ENCODE measurements around the gene FAM193B. TPM values are rescaled to one million over a fixed set of nuclear protein-coding genes. Genes with fewer than 3 reads are reported as not detected.

Gene FAM193B
- polyA plus RNA-seq, 1 of the 3 experiments (the other 2 are of a cell fraction), result 48.1 TPM

DNA sequence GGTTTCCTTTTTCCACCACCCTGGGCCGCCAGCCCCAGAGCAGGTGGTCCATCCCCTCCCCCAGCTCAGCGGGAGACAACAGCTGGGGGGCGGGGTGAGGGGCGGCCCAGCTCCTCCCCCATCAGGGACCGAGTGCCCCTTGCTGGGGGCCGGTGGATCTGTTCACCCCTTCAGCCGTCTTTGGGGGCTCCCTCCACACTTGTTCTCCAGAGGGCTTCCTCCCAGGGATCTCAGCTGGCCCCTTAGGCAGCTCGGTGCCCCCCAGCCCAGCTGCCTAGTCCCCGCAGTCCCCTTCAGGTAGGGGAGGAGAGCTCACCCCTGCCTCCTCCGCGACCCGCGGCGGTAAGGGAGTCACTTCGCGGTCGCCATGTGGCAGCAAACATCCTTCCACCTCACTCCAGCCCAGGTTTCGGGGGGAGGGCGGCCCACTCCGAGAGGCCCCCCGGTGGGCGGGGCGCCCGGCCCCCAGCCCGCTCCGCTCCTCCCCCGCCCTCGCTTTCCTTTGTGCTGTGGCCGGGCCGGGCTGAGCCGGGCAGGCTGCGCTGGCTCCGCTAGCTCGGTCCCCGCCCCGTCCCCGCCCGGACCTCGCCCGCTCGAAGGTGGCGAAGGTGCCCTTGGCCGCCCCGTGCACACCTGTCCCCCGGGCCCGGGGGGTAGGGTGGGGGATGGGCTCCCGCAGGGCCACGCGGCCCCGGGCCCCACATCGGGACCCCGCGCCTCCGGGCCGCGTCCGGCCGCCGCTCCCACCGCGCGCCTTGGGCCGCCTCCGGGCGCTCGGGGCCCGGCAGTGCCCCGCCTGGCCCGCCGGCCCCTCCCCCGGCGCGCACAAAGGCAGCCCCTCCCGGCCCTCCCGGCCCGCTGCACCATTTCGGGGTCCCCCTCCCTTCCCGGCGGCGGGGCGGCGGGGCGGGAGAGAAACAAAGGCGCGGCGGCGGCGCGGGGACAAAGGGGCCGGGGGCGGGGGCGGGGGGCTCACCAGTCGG is 81.6 kb downstream of the FAM193B start:
- CTCF ChIA-PET, result interaction anchor here (0.9 to 20.3 kb wide), 12 partner anchors 9 to 102 kb away, joined by 3 to 215 read pairs (median 5); partner anchors contain the start of gene PDLIM7
- Histone ChIP-seq H3K9ac (peak overlapping the region; percentile 81), H3K79me2 (ENCODE audit: insufficient read depth) (peaks cover 50% of the 10 kb centered on the region), H3K9me2 (no peaks in the 10 kb centered on the region), H3K36me3 (replicated peaks in 1 of 2; ENCODE audit: control insufficient read depth in 1 of 2, insufficient read depth in 2 of 2, low read length in 1 of 2) (peaks cover 12 to 22% of the 10 kb centered on the region in 2 experiments), H3F3A (replicated peaks; ENCODE audit: insufficient read depth) (peaks cover 32% of the 10 kb centered on the region), H3K27ac (ENCODE audit: low read depth in 2 of 2, low read length in 1 of 2) (peak overlapping the region; percentile 52 to 92; a peak in 3 of 4 replicates), H3K4me3 (ENCODE audit: low read depth in 2 of 2, low read length in 1 of 2) (peak overlapping the region; percentile 96), H3K27me3 (ENCODE audit: insufficient read depth) (no peaks in the 10 kb centered on the region), H3K4me1 (ENCODE audit: control insufficient read depth in 1 of 2, insufficient read depth in 2 of 2, low read depth in 1 of 2, low read length in 1 of 2) (peaks cover 35 to 71% of the 10 kb centered on the region in 2 experiments; a peak in 3 of 4 replicates), H4K20me1 (ENCODE audit: insufficient read depth) (peaks cover 49% of the 10 kb centered on the region), H2AFZ (ENCODE audit: low read depth) (no peak overlapping the region), H3K4me2 (peak overlapping the region; percentile 100), H3K9me3 (no peaks in the 10 kb centered on the region)
- POLR2A ChIA-PET, result interaction anchor here (1.1 to 4.6 kb wide), 7 partner anchors 9 to 28 kb away, joined by 3 to 43 read pairs (median 13); partner anchors contain the start of gene PDLIM7
- TF ChIP-seq MXI1 (IDR thresholded peaks at IDR 0.05; ENCODE audit: low read depth, low read length), result peak; percentile 89
- TF ChIP-seq SMC3 (IDR thresholded peaks at IDR 0.05; ENCODE audit: low read depth, low read length), result no peak
- TF ChIP-seq MEF2A (IDR thresholded peaks at IDR 0.05; ENCODE audit: borderline replicate concordance, low read depth), result no peak
- no peak for TF ChIP-seq FOXJ3 (CRISPR knock-in tag; IDR thresholded peaks at IDR 0.05)
- TF ChIP-seq RFX5 (IDR thresholded peaks at IDR 0.05; ENCODE audit: low read length), result no peak
- TF ChIP-seq, protein P1, sequence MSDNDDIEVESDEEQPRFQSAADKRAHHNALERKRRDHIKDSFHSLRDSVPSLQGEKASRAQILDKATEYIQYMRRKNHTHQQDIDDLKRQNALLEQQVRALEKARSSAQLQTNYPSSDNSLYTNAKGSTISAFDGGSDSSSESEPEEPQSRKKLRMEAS (IDR thresholded peaks at IDR 0.05; ENCODE audit: low read depth), result 0 out of 2 replicates have a peak, but pooled peaks have one; percentile 38
- TF ChIP-seq CHD2 (IDR thresholded peaks at IDR 0.05; ENCODE audit: low read length, partially characterized antibody), result peak; percentile 5
- TF ChIP-seq, protein P2, sequence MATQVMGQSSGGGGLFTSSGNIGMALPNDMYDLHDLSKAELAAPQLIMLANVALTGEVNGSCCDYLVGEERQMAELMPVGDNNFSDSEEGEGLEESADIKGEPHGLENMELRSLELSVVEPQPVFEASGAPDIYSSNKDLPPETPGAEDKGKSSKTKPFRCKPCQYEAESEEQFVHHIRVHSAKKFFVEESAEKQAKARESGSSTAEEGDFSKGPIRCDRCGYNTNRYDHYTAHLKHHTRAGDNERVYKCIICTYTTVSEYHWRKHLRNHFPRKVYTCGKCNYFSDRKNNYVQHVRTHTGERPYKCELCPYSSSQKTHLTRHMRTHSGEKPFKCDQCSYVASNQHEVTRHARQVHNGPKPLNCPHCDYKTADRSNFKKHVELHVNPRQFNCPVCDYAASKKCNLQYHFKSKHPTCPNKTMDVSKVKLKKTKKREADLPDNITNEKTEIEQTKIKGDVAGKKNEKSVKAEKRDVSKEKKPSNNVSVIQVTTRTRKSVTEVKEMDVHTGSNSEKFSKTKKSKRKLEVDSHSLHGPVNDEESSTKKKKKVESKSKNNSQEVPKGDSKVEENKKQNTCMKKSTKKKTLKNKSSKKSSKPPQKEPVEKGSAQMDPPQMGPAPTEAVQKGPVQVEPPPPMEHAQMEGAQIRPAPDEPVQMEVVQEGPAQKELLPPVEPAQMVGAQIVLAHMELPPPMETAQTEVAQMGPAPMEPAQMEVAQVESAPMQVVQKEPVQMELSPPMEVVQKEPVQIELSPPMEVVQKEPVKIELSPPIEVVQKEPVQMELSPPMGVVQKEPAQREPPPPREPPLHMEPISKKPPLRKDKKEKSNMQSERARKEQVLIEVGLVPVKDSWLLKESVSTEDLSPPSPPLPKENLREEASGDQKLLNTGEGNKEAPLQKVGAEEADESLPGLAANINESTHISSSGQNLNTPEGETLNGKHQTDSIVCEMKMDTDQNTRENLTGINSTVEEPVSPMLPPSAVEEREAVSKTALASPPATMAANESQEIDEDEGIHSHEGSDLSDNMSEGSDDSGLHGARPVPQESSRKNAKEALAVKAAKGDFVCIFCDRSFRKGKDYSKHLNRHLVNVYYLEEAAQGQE (IDR thresholded peaks at IDR 0.05; ENCODE audit: low read depth, low read length), result no peak
- TF ChIP-seq, protein P3, sequence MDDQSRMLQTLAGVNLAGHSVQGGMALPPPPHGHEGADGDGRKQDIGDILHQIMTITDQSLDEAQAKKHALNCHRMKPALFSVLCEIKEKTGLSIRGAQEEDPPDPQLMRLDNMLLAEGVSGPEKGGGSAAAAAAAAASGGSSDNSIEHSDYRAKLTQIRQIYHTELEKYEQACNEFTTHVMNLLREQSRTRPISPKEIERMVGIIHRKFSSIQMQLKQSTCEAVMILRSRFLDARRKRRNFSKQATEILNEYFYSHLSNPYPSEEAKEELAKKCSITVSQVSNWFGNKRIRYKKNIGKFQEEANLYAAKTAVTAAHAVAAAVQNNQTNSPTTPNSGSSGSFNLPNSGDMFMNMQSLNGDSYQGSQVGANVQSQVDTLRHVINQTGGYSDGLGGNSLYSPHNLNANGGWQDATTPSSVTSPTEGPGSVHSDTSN (IDR thresholded peaks at IDR 0.05), result no peak
- no peak for TF ChIP-seq SIN3A (IDR thresholded peaks at IDR 0.05; ENCODE audit: borderline replicate concordance, low read depth, low read length)
- TF ChIP-seq GABPA (IDR thresholded peaks at IDR 0.05; ENCODE audit: low read depth), result no peak
- TF ChIP-seq RAD21 (IDR thresholded peaks at IDR 0.05; ENCODE audit: low read length), result 0 out of 2 replicates have a peak, but pooled peaks have one; percentile 17
- TF ChIP-seq, protein P4, sequence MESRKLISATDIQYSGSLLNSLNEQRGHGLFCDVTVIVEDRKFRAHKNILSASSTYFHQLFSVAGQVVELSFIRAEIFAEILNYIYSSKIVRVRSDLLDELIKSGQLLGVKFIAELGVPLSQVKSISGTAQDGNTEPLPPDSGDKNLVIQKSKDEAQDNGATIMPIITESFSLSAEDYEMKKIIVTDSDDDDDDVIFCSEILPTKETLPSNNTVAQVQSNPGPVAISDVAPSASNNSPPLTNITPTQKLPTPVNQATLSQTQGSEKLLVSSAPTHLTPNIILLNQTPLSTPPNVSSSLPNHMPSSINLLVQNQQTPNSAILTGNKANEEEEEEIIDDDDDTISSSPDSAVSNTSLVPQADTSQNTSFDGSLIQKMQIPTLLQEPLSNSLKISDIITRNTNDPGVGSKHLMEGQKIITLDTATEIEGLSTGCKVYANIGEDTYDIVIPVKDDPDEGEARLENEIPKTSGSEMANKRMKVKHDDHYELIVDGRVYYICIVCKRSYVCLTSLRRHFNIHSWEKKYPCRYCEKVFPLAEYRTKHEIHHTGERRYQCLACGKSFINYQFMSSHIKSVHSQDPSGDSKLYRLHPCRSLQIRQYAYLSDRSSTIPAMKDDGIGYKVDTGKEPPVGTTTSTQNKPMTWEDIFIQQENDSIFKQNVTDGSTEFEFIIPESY (IDR thresholded peaks at IDR 0.05; ENCODE audit: borderline replicate concordance, low read depth), result no peak
- TF ChIP-seq RXRA (IDR thresholded peaks at IDR 0.05; ENCODE audit: borderline replicate concordance, low read depth), result no peak
- TF ChIP-seq, protein P5, sequence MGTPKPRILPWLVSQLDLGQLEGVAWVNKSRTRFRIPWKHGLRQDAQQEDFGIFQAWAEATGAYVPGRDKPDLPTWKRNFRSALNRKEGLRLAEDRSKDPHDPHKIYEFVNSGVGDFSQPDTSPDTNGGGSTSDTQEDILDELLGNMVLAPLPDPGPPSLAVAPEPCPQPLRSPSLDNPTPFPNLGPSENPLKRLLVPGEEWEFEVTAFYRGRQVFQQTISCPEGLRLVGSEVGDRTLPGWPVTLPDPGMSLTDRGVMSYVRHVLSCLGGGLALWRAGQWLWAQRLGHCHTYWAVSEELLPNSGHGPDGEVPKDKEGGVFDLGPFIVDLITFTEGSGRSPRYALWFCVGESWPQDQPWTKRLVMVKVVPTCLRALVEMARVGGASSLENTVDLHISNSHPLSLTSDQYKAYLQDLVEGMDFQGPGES (IDR thresholded peaks at IDR 0.05; ENCODE audit: low read depth, low read length), result no peak
- 0% methylated on average over 7 of the region's 93 CpGs for WGBS (ENCODE audit: low lambda C conversion rate)
- peak; percentile 92 for DNase-seq
